Activated T-helper 1 cell treated with anti-CD3 and anti-CD28 coated beads, Interleukin-12 subunit alpha, Interleukin-12 subunit beta, Interleukin-2, Interleukin-4 antibody, amounts not matched to agents 30 ng/mL and 10 ng/mL and 1 ng/mL, durations not matched to agents 14 hours and 24 hours and 36 hours (primary cell): ENCODE measurements around the gene CPNE2. TPM values are rescaled to one million over a fixed set of nuclear protein-coding genes. Genes with fewer than 3 reads are reported as not detected.

Experiments used
- DNase-seq: peaks from one replicate; pipeline ENCODE4 v3.0.0; 2021; ENCODE audit warnings: low spot score
- H3K27ac Mint-ChIP-seq: one replicate; pipeline ENCODE4 v1.8.0; 2021; ENCODE audit warnings: mild to moderate bottlenecking, mixed read lengths
- H3K27me3 Mint-ChIP-seq: one replicate; pipeline ENCODE4 v1.8.0; 2022; ENCODE audit warnings: mild to moderate bottlenecking, moderate library complexity, mixed read lengths; ENCODE audit not compliant: insufficient read depth
- H3K36me3 Mint-ChIP-seq: one replicate; pipeline ENCODE4 v1.8.0; 2021; ENCODE audit warnings: low read depth, mixed read lengths
- H3K4me1 Mint-ChIP-seq: one replicate; pipeline ENCODE4 v1.8.0; 2021; ENCODE audit warnings: low read depth, mixed read lengths
- H3K4me3 Mint-ChIP-seq: one replicate; pipeline ENCODE4 v1.8.0; 2021; ENCODE audit warnings: mild to moderate bottlenecking, moderate library complexity, mixed read lengths
- H3K9me3 Mint-ChIP-seq: one replicate; pipeline ENCODE4 v1.8.0; 2021; ENCODE audit warnings: mixed read lengths
- intact Hi-C: fragments of 100-400 bp; cut with micrococcal nuclease; formaldehyde crosslinking; loops from one replicate; pipeline ENCODE4 v1.15.1; 2024
- total RNA-seq: library from RNA; stranded (reverse); gene quantifications from 2 replicates; pipeline ENCODE4 v1.2.3, GENCODE V29; 2022

Gene CPNE2
- total RNA-seq, 1 donor from 2014 or later, result 3.7 TPM

DNA sequence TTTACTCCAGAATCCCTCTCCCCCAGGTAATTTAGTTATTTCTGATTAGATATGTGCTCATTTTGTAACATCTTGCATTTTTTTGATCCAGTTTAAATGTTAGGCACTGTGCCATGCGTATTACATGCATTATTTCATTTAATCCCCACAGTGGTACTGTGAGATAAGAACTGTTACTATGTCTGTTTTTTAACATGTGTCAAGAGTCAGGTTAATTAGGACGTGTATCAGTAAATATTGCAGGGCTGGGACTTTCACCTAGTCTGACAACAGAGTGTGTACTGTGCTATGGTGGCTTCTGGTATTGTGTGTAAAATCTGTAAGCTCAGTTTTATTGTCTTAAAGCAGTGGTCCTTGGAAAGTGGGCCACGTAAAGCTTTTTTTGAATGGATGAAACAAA, 104.4 kb downstream of the CPNE2 start:
- no peaks in the 10 kb centered on the region for H3K9me3 Mint-ChIP-seq
- no peak overlapping the region for H3K4me3 Mint-ChIP-seq

More for the DNA sequence above, 104.4 kb downstream of the CPNE2 start:
- no peak overlapping the region for H3K27ac Mint-ChIP-seq
- DNase-seq, result no peak
- peaks cover 9% of the 10 kb centered on the region for H3K36me3 Mint-ChIP-seq
- no peaks in the 10 kb centered on the region for H3K27me3 Mint-ChIP-seq
- H3K4me1 Mint-ChIP-seq, result peaks cover 19% of the 10 kb centered on the region
- intact Hi-C loops, result no loop called here

Other genes starting within 250 kb of the CPNE2 start
- not detected in 2 replicates for gene SLC12A3, start 227.4 kb upstream of the CPNE2 start, total RNA-seq
- gene HERPUD1, start 160.4 kb upstream of the CPNE2 start, total RNA-seq, result 176 and 178 TPM in 2 replicates
- gene CETP, start 130.6 kb upstream of the CPNE2 start, total RNA-seq, result 0.23 and 0.24 TPM in 2 replicates
- 164 and 175 TPM in 2 replicates for gene NLRC5, start 103.0 kb upstream of the CPNE2 start, total RNA-seq
- gene PSME3IP1, start 93.5 kb downstream of the CPNE2 start, total RNA-seq, result 116 and 124 TPM in 2 replicates
- 36.0 and 36.5 TPM in 2 replicates for gene RSPRY1, start 93.7 kb downstream of the CPNE2 start, total RNA-seq
- 29.1 and 29.7 TPM in 2 replicates for gene ARL2BP, start 152.7 kb downstream of the CPNE2 start, total RNA-seq
- gene PLLP, start 192.1 kb downstream of the CPNE2 start, total RNA-seq, result 0.26 TPM in 1 of 2 replicates, not detected in the other